Kidney tubule cell (primary cell): ENCODE measurements around the gene OLIG1.
A peak's percentile ranks its signal among the peaks of the same experiment; 100 is the strongest.

Source experiments
- DNase-seq: peaks from one replicate; pipeline ENCODE4 v3.0.0-alpha.2; 2018; ENCODE audit warnings: low spot score

OLIG1 gene

GRCh38 chr21:33101300-33101911 lies 31.5 kb downstream of the OLIG1 start:
- peak; percentile 33 for DNase-seq

GRCh38 chr21:33105088-33105487 lies 35.1 kb downstream of the OLIG1 start:
- no peak for DNase-seq

DNA sequence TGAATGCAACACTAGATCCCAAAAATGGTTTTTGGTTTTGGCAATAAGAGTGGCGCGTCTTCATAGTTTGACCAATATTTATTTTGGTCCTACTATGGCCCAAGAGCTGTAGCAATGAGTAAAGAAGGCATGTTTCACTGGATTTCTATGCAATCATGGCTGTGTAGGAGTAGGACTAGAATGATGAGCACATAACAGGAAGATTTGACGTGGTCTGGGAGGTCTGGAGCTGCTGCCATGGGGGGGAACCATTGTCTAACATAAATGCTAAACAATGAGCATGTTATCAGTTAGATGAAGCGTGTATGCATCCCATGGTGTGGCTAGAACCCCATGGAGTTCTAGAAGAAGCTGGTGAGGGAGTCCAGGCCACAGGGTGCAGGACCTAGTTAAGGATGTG lies 38.3 kb downstream of the OLIG1 start:
- no peak for DNase-seq

- no peak for DNase-seq
These were observed 39.8 kb downstream of the OLIG1 start for GRCh38 chr21:33109574-33110339.

GRCh38 chr21:33110340-33110715 lies 40.4 kb downstream of the OLIG1 start:
- DNase-seq = no peak

DNA sequence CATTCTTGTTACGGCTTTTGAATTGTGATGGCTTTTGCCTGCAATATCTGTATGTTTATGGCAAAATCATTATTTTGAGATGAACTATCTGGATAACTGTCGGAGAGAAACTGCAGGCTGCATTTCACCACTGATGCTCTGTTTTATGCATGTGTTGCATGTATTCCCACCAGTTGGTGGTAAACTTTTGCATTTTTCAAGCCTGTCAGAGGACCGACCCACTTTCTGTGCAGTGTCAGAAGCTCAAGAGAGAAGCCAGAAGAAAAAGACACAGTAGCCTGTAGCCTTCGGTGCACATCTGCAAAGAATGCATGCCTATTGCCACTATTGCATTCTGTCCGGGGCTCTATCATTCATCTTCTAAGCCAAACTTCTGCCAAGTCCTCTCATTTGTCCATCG lies 41.6 kb downstream of the OLIG1 start:
- DNase-seq = no peak

DNA sequence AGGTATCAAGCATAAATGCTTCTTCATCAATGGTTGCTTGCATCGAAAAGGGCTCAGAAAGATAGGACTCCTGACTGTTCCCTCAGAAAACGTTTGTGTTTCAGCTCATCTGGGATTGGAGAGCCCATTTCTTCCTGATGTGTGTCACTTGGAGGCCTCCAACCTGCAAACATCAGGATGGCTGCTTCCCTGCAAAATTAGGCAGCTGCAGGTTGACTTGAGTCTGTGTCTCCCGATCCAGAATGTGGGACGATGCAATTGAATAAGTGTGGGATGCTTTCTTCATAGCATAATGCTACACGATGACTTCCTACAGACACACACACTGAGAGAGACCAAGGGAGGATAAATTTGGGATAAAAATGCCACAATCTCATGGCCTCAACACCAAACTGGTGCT lies 42.2 kb downstream of the OLIG1 start:
- DNase-seq = no peak

DNA sequence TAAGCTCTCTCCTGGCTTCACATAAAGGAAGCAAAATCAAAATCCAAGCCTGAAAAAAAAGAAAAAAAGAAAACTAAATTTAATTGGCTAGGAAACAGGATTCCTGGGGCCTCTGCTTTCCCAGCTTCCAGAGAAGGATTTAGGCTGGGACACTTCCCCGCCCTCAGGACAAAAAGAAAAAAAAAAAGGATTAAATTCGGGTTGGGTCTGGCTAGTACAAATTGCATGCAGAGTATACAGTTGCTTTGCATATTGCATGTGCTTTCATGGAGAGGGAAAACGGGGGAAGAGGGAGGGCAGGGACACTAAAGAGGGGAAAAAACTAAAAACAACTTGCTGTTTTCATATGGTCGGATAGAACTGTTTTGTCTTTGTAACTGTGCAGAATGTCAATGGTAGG lies 42.7 kb downstream of the OLIG1 start:
- DNase-seq = no peak

GRCh38 chr21:33113131-33113530 lies 43.2 kb downstream of the OLIG1 start:
- DNase-seq = no peak

GRCh38 chr21:33114276-33114675 lies 44.3 kb downstream of the OLIG1 start:
- no peak for DNase-seq

GRCh38 chr21:33115631-33116510 lies 45.9 kb downstream of the OLIG1 start:
- no peak for DNase-seq

- no peak for DNase-seq
These were observed 46.7 kb downstream of the OLIG1 start for GRCh38 chr21:33116676-33117075.

DNA sequence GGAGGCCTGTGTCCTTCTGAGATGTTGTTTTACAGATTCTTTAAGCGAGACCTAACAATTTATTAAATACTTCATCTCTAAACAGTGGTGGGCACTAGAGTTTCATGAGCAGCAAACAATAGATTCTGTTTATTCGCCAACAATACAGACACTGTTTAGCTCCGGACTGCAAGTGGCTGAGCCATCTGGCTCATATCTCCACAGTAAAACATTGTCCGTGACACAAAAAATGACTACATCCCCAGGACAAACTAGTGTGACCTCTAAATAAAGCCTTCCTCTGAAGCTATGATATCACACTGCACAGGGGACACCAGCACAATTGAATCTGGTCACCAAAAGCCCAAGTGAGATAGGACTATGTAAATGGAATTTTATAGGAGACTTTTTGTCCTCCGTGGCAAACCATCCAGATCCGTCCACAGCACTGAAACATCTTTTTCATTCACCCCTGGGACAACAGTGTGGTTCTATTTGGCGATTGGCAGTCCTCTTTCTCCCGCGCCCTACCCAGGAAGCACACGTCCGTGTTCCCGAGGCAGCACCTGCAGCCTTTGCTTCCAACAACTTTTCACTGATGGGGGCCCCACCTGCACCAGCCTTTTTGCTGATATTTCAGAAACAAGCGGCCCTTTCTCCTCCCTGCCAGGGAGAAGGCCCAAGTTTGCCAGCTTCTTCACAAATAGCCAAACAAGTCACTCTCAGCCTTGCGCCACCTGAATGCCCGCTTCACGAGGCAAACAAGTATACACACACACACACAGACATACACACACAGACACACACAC lies 47.4 kb downstream of the OLIG1 start:
- DNase-seq = no peak
